Mucosa of descending colon (tissue), 3 donors: ENCODE measurements around the gene CTNND2. TPM values are rescaled to one million over a fixed set of nuclear protein-coding genes. Genes with fewer than 3 reads are reported as not detected.

Experiments
- ATAC-seq: fragments of 200-7000 bp; cut with Tn5 transposase; one replicate; pipeline ENCODE4 v1.9.1; 2020; ENCODE audit warnings: mild to moderate bottlenecking, moderate library complexity
- DNase-seq, 3 donors: peaks; one replicate each; pipeline ENCODE4 v3.0.0-alpha.2; 2020
- H3K36me3 ChIP-seq: fragments of 200-600 bp; one replicate; pipeline ENCODE4 v1.8.0; 2021; ENCODE audit warnings: low read depth, mild to moderate bottlenecking
- H3K4me1 ChIP-seq: fragments of 200-600 bp; one replicate; pipeline ENCODE4 v1.8.0; 2021; ENCODE audit warnings: low read depth, mild to moderate bottlenecking
- H3K4me3 ChIP-seq: fragments of 200-600 bp; one replicate; pipeline ENCODE4 v1.8.0; 2021; ENCODE audit warnings: mild to moderate bottlenecking
- H3K9me3 ChIP-seq: fragments of 200-600 bp; one replicate; pipeline ENCODE4 v1.8.0; 2021; ENCODE audit warnings: mild to moderate bottlenecking
- intact Hi-C, 2 donors: fragments of 100-400 bp; cut with DNase I in 1 of 2; cut with micrococcal nuclease in 1 of 2; formaldehyde crosslinking; loops; one replicate each; pipeline versions ENCODE4 v1.11.0 to v1.11.1; 2022; cut with DNase I, micrococcal nuclease
- total RNA-seq, 3 donors: library from RNA; stranded (reverse); fragmentation: NEBNext Ultra II Directional in 2 of 3; extraction: Animal tissue kit (Norgen Biotek cat#: 25700) in 2 of 3; gene quantifications; one replicate each; pipeline versions ENCODE4 v1.2.1 to v1.2.4, GENCODE V29; 2021 to 2023
- TF ChIP-seq, protein P1 (sequence below): fragments of 200-600 bp; IDR thresholded peaks from one replicate; pipeline ENCODE4 v1.8.0; 2022; ENCODE audit warnings: antibody characterized with exemption, mild to moderate bottlenecking
- donor health status: DM: no; HTN: no; CAD: no; lungs with moderate emphysema.
- donor health status: DM: no; HTN: no; CAD: no.
- donor health status: DM: no; HTN: yes; CAD: no.

CTNND2 gene
- total RNA-seq, 3 donors from 2014 or later = 0.70 to 3.4 (median 0.81) TPM

DNA sequence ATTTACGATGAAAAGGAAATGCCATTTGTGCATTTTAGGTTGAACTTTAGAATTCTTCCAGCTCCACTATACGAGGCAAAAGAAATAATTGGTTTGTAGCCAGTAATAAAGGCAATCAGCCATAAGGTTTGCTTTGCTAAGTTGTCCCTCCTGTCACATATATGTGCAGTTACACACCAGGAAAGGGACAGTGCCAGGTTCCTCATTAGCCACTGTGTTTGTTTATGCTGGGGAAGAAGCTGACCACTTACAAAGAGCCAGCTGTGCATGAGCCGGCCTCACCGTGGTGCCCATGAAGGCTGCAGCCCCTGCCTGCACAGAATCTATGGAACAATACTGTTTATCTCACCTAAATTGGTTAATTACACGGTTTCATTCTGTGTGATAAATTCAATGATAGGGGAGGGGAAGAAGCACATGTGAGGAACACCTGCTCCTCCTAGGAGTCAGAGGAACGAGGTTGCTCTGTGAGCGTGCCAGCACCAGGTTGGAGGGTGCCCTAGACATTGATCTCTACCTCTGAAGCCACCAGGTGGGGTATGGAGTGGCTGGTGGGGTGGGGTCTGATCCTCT is 969.4 kb downstream of the CTNND2 start:
- Histone ChIP-seq H3K4me3 (no peak overlapping the region), H3K9me3 (no peaks in the 10 kb centered on the region), H3K4me1 (no peaks in the 10 kb centered on the region), H3K36me3 (no peaks in the 10 kb centered on the region)
- ATAC-seq = no peak
- no peak for DNase-seq
- intact Hi-C loops = no loop called here
- TF ChIP-seq, protein P1, sequence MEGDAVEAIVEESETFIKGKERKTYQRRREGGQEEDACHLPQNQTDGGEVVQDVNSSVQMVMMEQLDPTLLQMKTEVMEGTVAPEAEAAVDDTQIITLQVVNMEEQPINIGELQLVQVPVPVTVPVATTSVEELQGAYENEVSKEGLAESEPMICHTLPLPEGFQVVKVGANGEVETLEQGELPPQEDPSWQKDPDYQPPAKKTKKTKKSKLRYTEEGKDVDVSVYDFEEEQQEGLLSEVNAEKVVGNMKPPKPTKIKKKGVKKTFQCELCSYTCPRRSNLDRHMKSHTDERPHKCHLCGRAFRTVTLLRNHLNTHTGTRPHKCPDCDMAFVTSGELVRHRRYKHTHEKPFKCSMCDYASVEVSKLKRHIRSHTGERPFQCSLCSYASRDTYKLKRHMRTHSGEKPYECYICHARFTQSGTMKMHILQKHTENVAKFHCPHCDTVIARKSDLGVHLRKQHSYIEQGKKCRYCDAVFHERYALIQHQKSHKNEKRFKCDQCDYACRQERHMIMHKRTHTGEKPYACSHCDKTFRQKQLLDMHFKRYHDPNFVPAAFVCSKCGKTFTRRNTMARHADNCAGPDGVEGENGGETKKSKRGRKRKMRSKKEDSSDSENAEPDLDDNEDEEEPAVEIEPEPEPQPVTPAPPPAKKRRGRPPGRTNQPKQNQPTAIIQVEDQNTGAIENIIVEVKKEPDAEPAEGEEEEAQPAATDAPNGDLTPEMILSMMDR = no peak

DNA sequence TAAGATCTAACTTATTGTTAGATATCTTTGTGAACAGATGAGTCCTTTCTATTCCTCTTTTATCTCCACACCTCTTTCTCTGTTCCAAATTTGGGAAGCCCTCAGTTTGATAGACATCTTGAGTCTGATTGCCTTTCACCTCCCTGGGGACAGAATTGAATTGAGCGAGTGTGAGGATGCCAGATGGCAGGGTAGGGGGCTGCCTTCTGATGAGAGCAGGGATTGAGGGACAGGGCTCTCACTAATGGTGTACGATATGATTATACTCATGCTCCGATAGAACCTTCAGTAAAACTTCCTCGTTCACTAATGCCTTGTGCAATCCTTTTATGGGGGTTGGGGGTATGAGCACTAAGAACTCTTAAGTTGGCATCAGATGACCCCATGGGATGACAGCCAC is 971.1 kb downstream of the CTNND2 start:
- H3K4me1 ChIP-seq = no peaks in the 10 kb centered on the region
- TF ChIP-seq, protein P1 = no peak
- intact Hi-C loops = no loop called here
- DNase-seq (no peak), ATAC-seq (no peak)
- H3K36me3 ChIP-seq = no peaks in the 10 kb centered on the region
- no peak overlapping the region for H3K4me3 ChIP-seq
- H3K9me3 ChIP-seq = no peaks in the 10 kb centered on the region

DNA sequence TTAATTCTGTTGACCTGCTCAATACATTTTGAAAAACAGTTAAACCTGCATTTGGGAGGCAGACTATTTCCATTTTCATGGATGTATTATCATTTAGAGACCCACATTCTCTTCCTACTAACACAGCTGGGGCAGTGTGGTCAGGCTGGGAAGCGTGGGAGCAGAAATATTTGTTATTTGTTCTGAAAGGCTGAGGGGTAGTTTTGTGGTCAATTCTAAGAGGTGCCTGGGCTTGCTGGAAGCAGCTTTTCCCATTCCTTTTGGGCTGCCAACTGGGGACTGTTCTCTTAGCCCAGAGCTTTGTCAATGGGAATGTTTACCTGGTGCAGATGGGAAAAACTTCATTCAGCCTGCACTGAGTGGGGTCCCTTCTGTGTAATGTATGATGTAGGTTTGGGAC is 971.8 kb downstream of the CTNND2 start:
- TF ChIP-seq, protein P1 = no peak
- H3K4me1 ChIP-seq = no peaks in the 10 kb centered on the region
- DNase-seq (no peak), ATAC-seq (no peak)
- no peak overlapping the region for H3K4me3 ChIP-seq
- H3K36me3 ChIP-seq = no peaks in the 10 kb centered on the region
- intact Hi-C loops = no loop called here
- H3K9me3 ChIP-seq = no peaks in the 10 kb centered on the region

DNA sequence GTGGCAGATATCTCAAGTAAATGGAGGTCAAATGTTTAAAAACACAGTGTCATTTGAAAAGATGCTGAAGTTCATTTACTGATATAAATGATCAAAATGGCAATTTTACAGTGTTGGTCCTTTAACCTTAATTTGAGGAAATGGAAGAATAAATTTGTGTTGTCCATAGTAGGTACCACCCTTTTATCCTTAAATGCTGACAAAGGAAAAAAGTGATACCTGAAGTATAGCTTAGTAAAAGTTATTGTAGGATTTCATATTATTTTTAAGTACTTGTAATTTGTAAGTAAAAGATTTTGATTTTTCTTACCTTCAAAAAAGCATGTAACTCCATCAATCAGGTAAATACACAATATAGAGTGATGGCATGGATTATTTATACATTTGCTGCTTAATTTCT is 976.6 kb downstream of the CTNND2 start:
- ATAC-seq (no peak), DNase-seq (no peak)
- intact Hi-C loops = no loop called here
- no peaks in the 10 kb centered on the region for H3K36me3 ChIP-seq
- H3K9me3 ChIP-seq = no peaks in the 10 kb centered on the region
- no peaks in the 10 kb centered on the region for H3K4me1 ChIP-seq
- no peak overlapping the region for H3K4me3 ChIP-seq
- TF ChIP-seq, protein P1 = no peak

DNA sequence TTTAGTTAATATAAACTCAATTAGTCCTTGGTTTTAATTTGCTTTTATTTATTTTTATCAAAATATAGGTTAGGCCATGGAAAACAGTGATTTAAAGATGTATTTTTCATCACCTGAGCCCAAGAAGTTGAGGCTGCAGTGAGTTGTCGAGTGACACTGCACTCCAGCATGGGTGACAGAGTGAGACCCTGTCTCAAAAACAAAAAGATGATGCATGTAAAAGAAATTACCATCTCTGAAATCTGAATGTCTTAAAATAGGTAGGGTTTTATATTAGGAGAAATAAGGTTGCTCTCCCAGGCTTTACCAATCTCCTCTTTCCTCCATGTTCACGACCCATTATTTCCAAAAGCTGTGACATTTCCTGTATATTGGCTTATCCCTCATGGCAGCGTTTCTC is 980.9 kb downstream of the CTNND2 start:
- ATAC-seq (no peak), DNase-seq (no peak)
- Histone ChIP-seq H3K4me1 (no peaks in the 10 kb centered on the region), H3K36me3 (no peaks in the 10 kb centered on the region), H3K9me3 (no peaks in the 10 kb centered on the region), H3K4me3 (no peak overlapping the region)
- intact Hi-C loops = no loop called here
- TF ChIP-seq, protein P1 = no peak
